Right hindlimb (tissue), 1 donor: ENCODE data around the gene KNDC1.
"Not testable (repeated sequence)": the region's sequence is repeated elsewhere in the genome, so short reads cannot be mapped to it uniquely, and the experiment has no call there.

Source experiments
- DNase-seq: peaks from one replicate; pipeline ENCODE4 v3.0.0-alpha.2; 2018

The KNDC1 gene

DNA sequence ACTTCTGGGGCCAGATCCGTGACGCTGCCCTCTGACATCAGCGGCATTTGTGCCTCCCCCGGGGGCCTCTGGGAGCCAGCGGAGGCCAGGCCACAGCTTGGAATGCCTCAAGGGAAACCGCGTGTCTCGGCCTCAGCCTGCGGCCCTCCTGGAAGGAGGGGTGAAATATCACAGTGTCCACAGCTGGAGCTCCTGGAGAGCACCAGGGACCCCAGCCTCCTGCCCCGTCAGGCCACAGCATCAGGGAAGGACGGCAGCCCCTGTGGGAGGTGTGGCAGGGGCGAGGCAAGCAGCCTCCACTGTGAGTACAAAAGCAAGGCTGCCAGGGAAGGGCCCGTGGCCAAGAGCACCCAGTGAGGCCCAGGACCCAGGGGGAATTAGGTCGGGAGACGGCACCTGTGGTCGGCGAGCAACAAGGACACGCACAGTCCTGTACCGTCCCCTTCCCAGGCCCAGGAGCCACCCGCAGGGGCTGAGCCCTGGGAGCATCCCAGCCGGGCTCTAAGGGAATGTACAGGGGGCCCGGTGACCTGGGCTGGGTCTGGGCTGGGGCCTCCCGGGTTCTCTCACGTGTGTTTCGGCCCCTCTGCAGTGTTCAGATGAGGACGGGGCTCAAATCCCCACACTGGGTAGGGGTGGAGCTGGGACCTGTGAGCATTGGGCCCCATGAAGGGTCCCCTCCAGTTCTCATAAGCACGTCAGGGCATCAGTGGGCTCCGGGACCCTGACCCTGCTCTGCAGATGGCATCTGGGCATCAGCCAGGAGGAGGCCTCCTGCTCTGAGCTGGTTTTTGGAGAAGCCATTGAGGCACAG lies 18.7 kb upstream of the KNDC1 start:
- peak; percentile 19 for DNase-seq

GRCh38 chr10:133141958-133142340 lies 18.1 kb upstream of the KNDC1 start:
- DNase-seq: no peak

DNA sequence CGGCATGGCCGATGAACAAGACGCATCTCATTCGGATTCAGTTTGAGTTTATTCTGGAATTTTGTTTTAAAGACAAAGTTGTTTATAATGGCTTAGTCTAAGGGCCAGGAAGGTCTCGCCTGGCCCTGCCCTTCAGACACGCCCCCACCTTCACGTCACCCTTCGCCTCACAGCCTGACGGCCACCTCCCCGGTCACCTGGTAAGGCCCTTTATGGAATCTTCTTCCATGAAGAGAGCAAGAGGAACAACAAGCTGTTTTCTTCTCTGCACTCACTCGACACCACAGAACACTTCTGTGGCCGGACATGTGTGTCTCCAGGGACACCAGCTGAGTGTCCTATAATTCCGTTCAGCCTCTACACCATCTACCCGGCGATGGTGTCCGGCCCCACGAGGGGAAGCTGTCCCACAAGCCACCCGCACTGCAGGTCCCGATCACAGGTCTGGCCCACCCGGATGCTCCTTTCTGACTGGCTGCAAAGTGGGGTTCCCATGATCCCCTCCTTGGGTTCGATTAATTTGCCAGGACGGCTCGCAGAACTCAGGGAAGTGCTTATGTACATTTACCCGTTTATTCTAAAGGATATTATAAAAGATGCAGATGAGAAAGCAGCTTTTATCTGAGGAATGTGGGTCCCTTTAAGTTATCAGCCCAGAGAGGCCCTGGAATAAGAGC lies 17.4 kb upstream of the KNDC1 start:
- DNase-seq: no peak

DNA sequence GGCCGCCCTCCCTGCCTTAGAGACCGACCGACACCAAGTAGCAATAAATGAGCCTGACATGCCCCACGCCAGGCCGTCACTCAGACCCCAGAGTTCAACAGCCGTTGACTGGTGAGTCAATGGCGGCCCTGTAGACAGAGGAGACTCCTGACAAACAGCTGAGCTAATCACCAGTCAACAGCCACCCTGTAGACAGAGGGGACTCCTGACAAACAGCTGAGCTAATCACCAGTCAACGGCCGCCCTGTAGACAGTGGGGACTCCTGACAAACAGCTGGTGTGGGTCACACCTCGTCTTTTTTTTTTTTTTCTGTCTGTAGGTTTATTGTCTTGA lies 16.9 kb upstream of the KNDC1 start:
- peak; percentile 21 for DNase-seq

- DNase-seq: peak; percentile 16
These were observed 16.5 kb upstream of the KNDC1 start for GRCh38 chr10:133143546-133143945.

GRCh38 chr10:133144771-133145170 lies 15.2 kb upstream of the KNDC1 start:
- no peak for DNase-seq

DNA sequence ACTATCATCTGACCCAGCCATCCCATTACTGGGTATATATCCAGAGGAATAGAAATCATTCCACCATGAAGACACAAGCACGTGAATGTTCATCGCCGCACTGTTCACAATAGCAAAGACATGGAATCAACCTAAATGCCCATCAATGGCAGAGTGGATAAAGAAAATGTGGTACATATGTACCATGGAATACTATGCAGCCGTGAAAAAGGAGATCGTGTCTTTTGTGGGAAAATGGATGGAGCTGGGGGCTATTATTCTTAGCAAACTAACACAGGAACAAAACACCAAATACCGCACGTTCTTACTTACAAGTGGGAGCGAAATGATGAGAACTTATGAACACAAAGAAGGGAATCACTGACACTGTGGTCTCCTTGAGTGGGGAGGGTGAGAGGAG lies 9.8 kb upstream of the KNDC1 start:
- DNase-seq: no peak

DNA sequence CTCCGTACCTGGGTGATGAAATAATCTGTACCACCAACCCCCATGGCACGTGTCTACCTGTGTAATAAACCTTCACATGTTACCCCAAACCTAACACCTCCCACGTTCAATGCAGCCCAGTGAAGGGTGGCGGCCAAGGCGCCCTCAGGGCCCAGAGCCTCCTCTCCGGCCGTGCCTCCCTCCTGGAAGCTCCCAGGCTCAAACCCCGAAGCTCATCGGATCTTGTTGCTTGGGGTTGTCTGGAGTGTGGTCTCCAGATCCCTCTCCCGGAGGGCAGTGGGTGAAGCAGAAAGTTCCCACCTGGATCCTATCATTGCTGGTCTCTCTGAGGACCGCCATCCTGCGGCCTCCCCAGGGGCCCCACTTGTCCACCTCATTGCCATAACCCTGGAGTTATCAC lies 9.4 kb upstream of the KNDC1 start:
- DNase-seq: no peak

DNA sequence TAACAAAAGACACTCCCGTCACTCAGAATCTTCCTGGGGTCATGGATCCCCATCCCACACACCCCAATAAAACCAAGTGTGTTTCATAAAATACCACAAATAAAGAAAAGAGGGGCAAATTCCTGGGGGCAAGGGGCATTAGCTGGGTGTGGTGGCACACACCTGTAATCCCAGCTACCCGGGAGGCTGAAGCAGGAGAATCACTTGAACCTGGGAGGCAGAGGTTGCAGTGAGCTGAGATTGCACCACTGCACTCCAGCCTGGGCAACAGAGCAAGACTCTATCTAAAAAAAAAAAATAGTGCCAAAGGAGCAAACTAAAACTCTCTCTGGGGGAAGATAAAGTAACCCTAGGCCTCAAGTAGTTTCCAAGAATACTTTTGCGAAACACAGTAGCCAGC lies 8.9 kb upstream of the KNDC1 start:
- not testable (repeated sequence) for DNase-seq

GRCh38 chr10:133151543-133151972 lies 8.5 kb upstream of the KNDC1 start:
- no peak for DNase-seq

GRCh38 chr10:133154411-133154810 lies 5.6 kb upstream of the KNDC1 start:
- no peak for DNase-seq

- no peak for DNase-seq
These were observed 4.8 kb upstream of the KNDC1 start for GRCh38 chr10:133154996-133155778.

GRCh38 chr10:133156674-133157579 lies 3.1 kb upstream of the KNDC1 start:
- no peak for DNase-seq

DNA sequence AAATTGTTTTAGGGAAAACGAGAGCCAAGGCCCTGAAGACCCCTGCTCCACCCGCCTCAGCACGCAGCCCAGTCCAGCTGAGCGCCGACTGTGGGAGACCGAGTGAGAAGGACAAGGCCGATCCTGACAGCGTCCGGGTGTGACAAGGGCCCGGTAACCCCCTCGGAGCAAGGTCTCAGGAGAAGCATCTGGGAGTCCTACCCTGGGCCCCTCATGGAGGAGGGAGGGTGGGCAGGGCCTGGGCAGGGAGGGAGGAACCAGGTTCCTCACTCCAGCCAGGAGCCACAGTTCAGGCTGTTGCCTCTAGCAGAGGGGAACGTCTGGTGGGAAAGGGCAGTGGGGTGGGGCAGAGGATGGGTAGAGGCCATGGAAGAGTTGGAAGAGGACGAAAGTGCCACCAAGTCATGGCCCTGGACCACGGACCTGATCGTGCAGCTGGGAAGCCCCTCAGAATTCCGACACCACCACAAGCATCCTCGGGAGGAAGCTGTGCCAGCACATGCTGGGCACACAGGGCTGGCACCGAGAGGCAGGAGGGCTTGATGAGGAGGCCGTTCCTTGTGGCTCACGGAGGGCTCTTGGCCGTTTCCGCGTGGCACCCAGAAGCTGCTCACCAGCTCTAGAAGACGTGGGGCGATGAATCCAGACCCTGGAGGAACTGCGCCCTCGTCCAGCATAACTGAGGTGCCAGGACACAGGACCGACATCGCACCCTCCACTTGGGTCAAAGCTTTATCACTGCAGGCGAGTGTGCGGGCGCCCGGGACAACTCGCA lies 2.2 kb upstream of the KNDC1 start:
- no peak for DNase-seq

DNA sequence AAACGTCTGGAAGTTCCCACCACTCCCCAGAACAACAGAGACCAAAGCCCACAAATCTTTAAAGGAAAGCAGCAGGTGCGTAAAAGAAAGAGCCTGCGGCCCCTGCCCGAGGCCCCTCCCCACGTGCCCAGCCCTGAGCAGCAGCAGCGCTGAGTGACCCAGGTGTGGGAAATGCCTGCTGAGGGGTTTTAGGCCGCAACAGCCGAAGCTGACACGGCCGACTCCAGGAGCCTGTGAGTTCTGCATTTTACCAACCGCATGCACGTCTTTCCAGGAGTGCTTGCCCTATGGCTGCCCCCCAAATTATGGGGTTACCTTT lies 1.6 kb upstream of the KNDC1 start:
- no peak for DNase-seq

DNA sequence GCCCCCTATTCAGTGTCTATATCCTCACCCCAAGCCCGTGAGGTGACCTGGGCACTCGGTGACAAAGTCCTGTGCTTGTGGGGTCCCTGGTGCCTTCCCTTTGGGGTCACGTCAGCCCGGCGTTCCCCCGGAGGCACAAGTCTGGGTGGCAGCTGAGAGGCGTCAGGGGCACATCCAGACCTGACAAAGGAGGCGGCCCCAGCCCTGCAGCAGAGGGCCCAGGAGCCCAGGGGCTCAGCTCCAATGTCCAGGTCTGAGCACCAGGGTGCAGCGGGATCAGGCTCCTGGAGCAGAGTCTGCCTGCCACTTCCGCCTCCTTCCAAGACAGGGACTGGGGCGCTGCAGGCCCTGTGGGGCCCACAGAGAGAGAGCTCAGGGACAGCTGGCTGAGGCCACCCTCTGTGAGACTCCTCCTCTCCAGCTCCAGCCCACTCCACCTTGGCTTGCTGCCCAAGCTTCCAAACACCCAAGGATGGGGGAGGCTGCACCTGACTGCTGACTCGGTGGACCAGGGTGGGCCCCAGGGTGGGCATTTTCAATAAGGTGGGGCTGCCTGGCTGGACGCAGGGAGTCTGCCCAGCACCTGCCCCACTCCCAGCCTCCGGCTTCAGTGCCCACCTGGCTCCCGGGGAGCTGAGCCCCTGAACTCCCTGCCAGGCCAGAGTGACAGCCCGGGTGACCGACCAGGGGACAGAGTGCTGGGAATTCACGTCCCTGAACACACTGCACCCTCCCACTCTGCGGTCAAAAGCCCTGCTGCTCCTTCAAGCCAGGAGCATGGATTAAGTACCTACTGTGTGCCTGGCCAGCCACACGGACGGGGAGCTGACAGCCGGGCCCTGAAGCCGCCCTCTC lies 1.0 kb upstream of the KNDC1 start:
- DNase-seq: no peak

GRCh38 chr10:133159611-133159949 lies 439 bp upstream of the KNDC1 start:
- no peak for DNase-seq

- no peak for DNase-seq
These were observed 930 bp downstream of the KNDC1 start for GRCh38 chr10:133160826-133161471.

DNA sequence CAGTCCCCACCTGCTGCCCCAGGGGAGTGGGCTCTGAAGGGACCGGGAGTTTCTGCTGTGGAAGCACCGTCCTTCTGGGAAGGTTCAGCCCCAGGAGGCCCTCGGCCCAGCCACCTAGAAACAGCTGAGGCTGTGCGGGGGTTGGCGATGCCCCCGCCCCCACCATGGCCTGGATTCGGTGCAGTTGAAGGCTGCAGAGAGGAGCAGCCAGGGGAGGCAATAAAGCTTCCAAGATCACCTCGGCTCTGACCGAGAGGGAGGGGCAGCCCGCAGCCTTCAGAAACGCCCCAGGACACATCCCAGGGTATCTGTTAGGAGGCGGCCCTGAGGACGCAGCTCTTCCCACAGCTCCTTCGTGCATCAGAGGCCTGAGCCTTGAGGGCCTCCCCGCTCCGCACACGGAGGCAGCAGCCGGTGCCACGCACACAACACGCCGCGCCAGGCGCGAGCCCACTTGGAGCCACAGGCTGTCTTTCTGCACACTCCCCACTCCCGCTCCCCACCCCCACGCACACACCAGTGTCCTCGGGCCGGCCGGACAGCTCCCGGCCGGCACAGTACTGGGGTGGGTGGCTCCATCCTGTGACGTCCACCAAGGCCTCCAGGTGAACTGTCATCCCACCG lies 1.6 kb downstream of the KNDC1 start:
- DNase-seq: no peak
